SK-N-SH treated with all-trans-retinoic acid at 6 μM for 48 hours (cell line): ENCODE results near the gene SEPTIN8.

ENCODE experiments used
- ARNTL ChIP-seq: fragments of 450-650 bp; formaldehyde crosslinking; IDR thresholded peaks from 2 replicates; pipeline ENCODE4 v1.5.0; 2020; ENCODE audit warnings: low read depth, mild to moderate bottlenecking, moderate library complexity, borderline replicate concordance
- CSDC2 ChIP-seq: fragments of 250-450 bp; sonication (Bioruptor Pico); IDR thresholded peaks from 2 replicates; pipeline ENCODE4 v1.5.0; 2020; ENCODE audit warnings: mild to moderate bottlenecking, moderate library complexity
- CSRNP3 ChIP-seq: fragments of 250-450 bp; sonication (Bioruptor Pico); IDR thresholded peaks from 2 replicates; pipeline ENCODE4 v1.5.1; 2021; ENCODE audit warnings: mild to moderate bottlenecking, moderate library complexity
- ISL1 ChIP-seq: fragments of 250-450 bp; sonication (Bioruptor Pico); IDR thresholded peaks from 2 replicates; pipeline ENCODE4 v2.1.2; 2022; ENCODE audit warnings: mild to moderate bottlenecking, moderate library complexity
- PPARA ChIP-seq: fragments of 250-450 bp; sonication (Bioruptor Pico); IDR thresholded peaks from 2 replicates; pipeline ENCODE4 v1.5.0; 2020; ENCODE audit warnings: mild to moderate bottlenecking, borderline replicate concordance
- TCF4 ChIP-seq: fragments of 250-450 bp; sonication (Bioruptor Pico); IDR thresholded peaks from 2 replicates; pipeline ENCODE4 v1.8.0; 2021; ENCODE audit warnings: mild to moderate bottlenecking, moderate library complexity, borderline replicate concordance
- ZC3H10 ChIP-seq: fragments of 250-450 bp; sonication (Bioruptor Pico); IDR thresholded peaks from 2 replicates; pipeline ENCODE4 v1.5.1; 2021; ENCODE audit warnings: mild to moderate bottlenecking, moderate library complexity
- ZFP3 ChIP-seq: fragments of 250-450 bp; sonication (Bioruptor Pico); IDR thresholded peaks from 2 replicates; pipeline ENCODE4 v1.5.0; 2020; ENCODE audit warnings: mild to moderate bottlenecking, moderate library complexity
- ZFP30 ChIP-seq: fragments of 450-650 bp; formaldehyde crosslinking; IDR thresholded peaks from 2 replicates; pipeline ENCODE4 v1.5.0; 2022; ENCODE audit warnings: mild to moderate bottlenecking, moderate library complexity
- ZNF70 ChIP-seq: fragments of 450-650 bp; formaldehyde crosslinking; IDR thresholded peaks from 2 replicates; pipeline ENCODE4 v1.5.0; 2020; ENCODE audit warnings: mild to moderate bottlenecking, moderate library complexity
- ZNF8 ChIP-seq: fragments of 450-650 bp; formaldehyde crosslinking; IDR thresholded peaks from 2 replicates; pipeline ENCODE4 v1.5.0; 2020; ENCODE audit warnings: mild to moderate bottlenecking, moderate library complexity

GRCh38 chr5:132820162-132820754 is 43.2 kb upstream of the SEPTIN8 start:
- TF ChIP-seq TCF4 (CRISPR knock-in tag) (no peak), PPARA (CRISPR knock-in tag) (no peak), ZNF8 (CRISPR knock-in tag) (no peak), ZC3H10 (CRISPR knock-in tag) (no peak), CSRNP3 (no peak), ZFP30 (CRISPR knock-in tag) (no peak), ARNTL (CRISPR knock-in tag) (no peak), ISL1 (CRISPR knock-in tag) (no peak), ZNF70 (CRISPR knock-in tag) (no peak), ZFP3 (no peak), CSDC2 (CRISPR knock-in tag) (no peak)
